DND-41 (cell line): ENCODE measurements around the gene NDUFS1.
A peak's percentile ranks its signal among the peaks of the same experiment; 100 is the strongest.

Source experiments
- ATAC-seq: fragments of 200-7000 bp; cut with Tn5 transposase; 3 replicates; pipeline ENCODE4 v1.9.1; 2021; ENCODE audit warnings: low read depth; ENCODE audit not compliant: insufficient read depth
- DNase-seq: peaks from one replicate; pipeline ENCODE4 v3.0.0-alpha.2; 2020
- H2AFZ ChIP-seq: 2 replicates; pipeline ENCODE4 v1.6.0; 2012; ENCODE audit warnings: low read depth, low read length
- H3K27ac ChIP-seq: 2 replicates; pipeline ENCODE4 v1.5.1; 2012; ENCODE audit warnings: low read length, inconsistent platforms
- H3K27me3 ChIP-seq: fragments of 200-600 bp; sonication (generic); 2 replicates; pipeline ENCODE4 v1.6.0; 2012; ENCODE audit warnings: low read length, mild to moderate bottlenecking, inconsistent platforms; ENCODE audit not compliant: insufficient read depth, poor library complexity
- H3K36me3 ChIP-seq: 2 replicates; pipeline ENCODE4 v1.5.1; 2012; ENCODE audit warnings: low read length, inconsistent platforms; ENCODE audit not compliant: insufficient read depth
- H3K4me1 ChIP-seq: 2 replicates; pipeline ENCODE4 v1.5.1; 2012; ENCODE audit warnings: mild to moderate bottlenecking, low read length; ENCODE audit not compliant: insufficient read depth
- H3K4me2 ChIP-seq: 2 replicates; pipeline ENCODE4 v1.6.0; 2012; ENCODE audit warnings: mild to moderate bottlenecking, moderate library complexity, low read length, inconsistent platforms; ENCODE audit not compliant: insufficient read depth
- H3K4me3 ChIP-seq, 2 experiments: fragments of 200-600 bp in 1 of 2; shearing (Covaris generic) in 1 of 2; 2 replicates each; pipeline ENCODE4 v1.5.1; 2012 to 2016; ENCODE audit warnings: inconsistent platforms in 2 of 2, low read length in 2 of 2, mild to moderate bottlenecking in 2 of 2, low read depth in 1 of 2, moderate library complexity in 1 of 2
- H3K79me2 ChIP-seq: 2 replicates; pipeline ENCODE4 v1.6.0; 2012; ENCODE audit warnings: low read length, inconsistent platforms; ENCODE audit not compliant: insufficient read depth
- H3K9ac ChIP-seq: 2 replicates; pipeline ENCODE4 v1.6.0; 2012; ENCODE audit warnings: low read depth, mild to moderate bottlenecking, inconsistent platforms, low read length, moderate library complexity
- H3K9me3 ChIP-seq: 2 replicates; pipeline ENCODE4 v1.5.1; 2012; ENCODE audit warnings: low read length, moderate library complexity, mild to moderate bottlenecking, inconsistent platforms; ENCODE audit not compliant: insufficient read depth, severe bottlenecking
- H4K20me1 ChIP-seq: 2 replicates; pipeline ENCODE4 v1.6.0; 2012; ENCODE audit warnings: low read length; ENCODE audit not compliant: insufficient read depth
- CTCF ChIP-seq: IDR thresholded peaks from 2 replicates; pipeline ENCODE4 v1.5.1; 2012; ENCODE audit warnings: borderline replicate concordance, low read length, moderate library complexity, mild to moderate bottlenecking; ENCODE audit not compliant: poor library complexity, severe bottlenecking; ENCODE audit errors: extremely low read depth
- EZH2 ChIP-seq: IDR thresholded peaks from 3 replicates; pipeline ENCODE4 v1.6.1; 2012; ENCODE audit warnings: borderline replicate concordance, low read depth, mild to moderate bottlenecking, moderate library complexity, low read length, inconsistent platforms; ENCODE audit not compliant: severe bottlenecking

Gene NDUFS1

GRCh38 chr2:206116278-206116677, 43.0 kb downstream of the NDUFS1 start:
- Histone ChIP-seq H3K36me3 (peaks cover 23% of the 10 kb centered on the region), H3K9ac (no peak overlapping the region), H3K4me1 (no peaks in the 10 kb centered on the region), H3K27ac (no peak overlapping the region), H3K79me2 (no peaks in the 10 kb centered on the region), H3K27me3 (no peaks in the 10 kb centered on the region), H2AFZ (no peak overlapping the region), H3K9me3 (no peaks in the 10 kb centered on the region), H3K4me3 (no peak overlapping the region), H4K20me1 (no peaks in the 10 kb centered on the region), H3K4me2 (no peak overlapping the region)
- no peak for DNase-seq
- no peak for ATAC-seq
- no peak for TF ChIP-seq EZH2
- TF ChIP-seq CTCF = no peak

- no peaks in the 10 kb centered on the region for H3K79me2 ChIP-seq
- peaks cover 12% of the 10 kb centered on the region; the same call in 1 of the 2 replicates for H3K36me3 ChIP-seq
- no peak overlapping the region for H3K4me2 ChIP-seq
- H3K27ac ChIP-seq = no peak overlapping the region
- ATAC-seq (no peak), DNase-seq (no peak)
- H3K27me3 ChIP-seq = no peaks in the 10 kb centered on the region
- no peaks in the 10 kb centered on the region for H3K9me3 ChIP-seq
- no peak overlapping the region for H3K9ac ChIP-seq
- H4K20me1 ChIP-seq = no peaks in the 10 kb centered on the region
- H3K4me1 ChIP-seq = no peaks in the 10 kb centered on the region
- TF ChIP-seq CTCF = no peak
- H3K4me3 ChIP-seq = no peak overlapping the region
- no peak overlapping the region for H2AFZ ChIP-seq
Measured at GRCh38 chr2:206115026-206115578, 44.1 kb downstream of the NDUFS1 start.

GRCh38 chr2:206112846-206113547, 46.2 kb downstream of the NDUFS1 start:
- no peaks in the 10 kb centered on the region for H3K79me2 ChIP-seq
- H3K4me3 ChIP-seq = no peak overlapping the region
- H2AFZ ChIP-seq = no peak overlapping the region
- H3K9me3 ChIP-seq = no peaks in the 10 kb centered on the region
- no peaks in the 10 kb centered on the region for H4K20me1 ChIP-seq
- no peak for TF ChIP-seq EZH2
- TF ChIP-seq CTCF = no peak
- peaks cover 7% of the 10 kb centered on the region; the same call in 1 of the 2 replicates for H3K36me3 ChIP-seq
- H3K4me1 ChIP-seq = no peaks in the 10 kb centered on the region
- no peak overlapping the region for H3K9ac ChIP-seq
- peak; percentile 40; the same call in 1 of the 3 replicates for ATAC-seq
- H3K27me3 ChIP-seq = no peaks in the 10 kb centered on the region
- no peak overlapping the region for H3K27ac ChIP-seq
- no peak for DNase-seq
- H3K4me2 ChIP-seq = no peak overlapping the region
